GM04503 (cell line): Measurements from ENCODE around the gene FMNL2.
A peak's percentile ranks its signal among the peaks of the same experiment; 100 is the strongest.

Experiments used
- DNase-seq: peaks from one replicate; pipeline ENCODE4 v3.0.0-alpha.2; 2012; ENCODE audit warnings: low read depth

The FMNL2 gene

DNA sequence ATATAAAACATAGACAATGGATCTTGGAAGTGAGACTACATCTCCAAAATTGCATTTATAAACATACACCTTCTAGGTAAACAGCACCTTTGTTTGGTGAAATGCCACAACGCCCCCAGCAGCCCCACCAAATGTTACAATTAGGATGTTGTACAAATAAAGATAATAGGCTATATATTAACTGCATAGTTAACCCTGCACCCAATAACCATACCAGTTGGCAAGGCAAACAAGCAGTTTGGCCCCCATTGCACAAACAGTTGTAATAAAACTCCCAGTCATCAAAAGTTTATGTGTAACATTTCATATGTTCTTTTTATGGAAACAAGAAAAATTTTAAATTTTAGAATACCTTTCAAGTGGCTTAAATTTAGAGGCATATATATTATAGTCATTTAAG, 315.0 kb downstream of the FMNL2 start:
- no peak for DNase-seq

DNA sequence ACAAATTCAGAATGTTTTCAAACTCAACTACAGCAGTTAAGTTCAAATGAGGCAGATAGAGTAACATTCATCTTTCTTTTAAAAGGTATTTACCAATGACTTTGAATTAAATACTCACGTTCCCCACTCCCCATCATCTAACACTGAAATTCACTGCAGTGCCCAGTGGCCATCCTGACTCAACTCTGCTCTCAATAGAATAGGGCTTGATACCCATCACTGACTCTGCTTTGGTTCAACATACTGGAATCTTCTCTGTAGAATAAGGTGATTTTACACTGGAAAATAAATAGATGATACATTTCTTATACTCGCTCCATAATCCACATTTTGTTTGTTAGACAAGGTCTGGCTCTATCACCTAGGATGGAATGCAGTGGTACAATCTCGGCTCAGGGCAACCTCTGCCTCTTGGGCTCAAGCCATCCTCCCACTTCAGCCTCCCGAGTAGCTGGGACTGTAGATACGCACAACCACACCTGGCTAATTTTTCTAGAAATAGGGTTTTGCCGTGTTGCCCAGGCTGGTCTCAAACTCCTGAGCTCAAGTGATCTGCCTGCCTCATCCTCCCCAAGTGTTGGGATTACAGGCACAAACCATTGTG, 315.9 kb downstream of the FMNL2 start:
- DNase-seq = no peak

DNA sequence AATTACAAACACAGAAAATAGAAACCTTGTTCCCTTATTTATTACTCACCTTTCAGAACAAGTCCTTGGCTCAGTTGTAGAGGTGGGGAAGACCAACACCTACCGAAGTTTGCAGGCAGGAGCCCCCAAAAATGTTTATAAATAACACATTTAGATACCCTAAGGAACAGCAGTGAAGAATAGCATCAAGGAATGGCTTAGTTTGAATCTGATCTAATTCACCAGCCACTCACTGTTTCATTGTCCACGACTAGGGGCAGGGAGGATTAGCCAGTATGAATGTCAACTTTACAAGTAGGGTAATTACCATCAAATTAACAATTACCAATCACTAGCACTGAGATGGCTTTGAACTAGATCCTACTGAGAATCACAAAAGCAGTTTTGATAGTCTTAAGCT, 316.9 kb downstream of the FMNL2 start:
- no peak for DNase-seq

DNA sequence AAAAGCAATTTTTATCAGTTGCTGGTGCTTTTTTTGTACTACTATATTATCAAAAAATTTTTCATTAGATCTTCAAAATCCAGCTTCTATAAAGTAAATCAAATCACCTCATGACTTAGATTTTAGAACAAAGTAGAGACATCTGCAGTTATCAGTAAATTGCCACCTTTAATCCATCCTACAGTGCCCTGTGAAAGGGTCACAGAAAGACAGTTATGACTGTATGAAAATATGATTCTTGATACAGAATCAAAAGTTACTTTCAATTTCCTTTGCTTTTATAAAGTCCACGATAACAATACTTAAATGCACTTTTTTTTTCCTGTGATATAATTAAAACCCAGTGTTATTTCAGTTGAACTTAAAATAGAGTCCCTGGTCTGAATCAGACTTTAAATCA, 320.9 kb downstream of the FMNL2 start:
- DNase-seq = no peak

DNA sequence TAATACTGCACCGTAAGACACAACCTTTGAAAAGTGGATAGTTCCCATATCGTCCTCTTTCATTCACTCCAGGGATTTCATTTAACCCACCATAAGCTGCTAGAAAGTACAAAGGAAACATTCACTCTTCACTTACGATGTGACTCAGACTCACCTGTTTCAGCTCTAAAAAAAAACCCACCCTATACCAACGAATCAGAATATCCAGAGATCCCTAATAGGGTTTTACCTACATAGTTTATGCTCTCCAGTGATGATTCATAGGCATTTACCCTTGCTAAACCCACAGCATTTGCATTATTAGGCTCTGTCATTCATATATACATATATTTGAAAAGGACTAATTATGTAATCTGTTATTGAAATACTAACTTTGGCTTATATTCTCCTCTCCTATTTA, 322.1 kb downstream of the FMNL2 start:
- no peak for DNase-seq

DNA sequence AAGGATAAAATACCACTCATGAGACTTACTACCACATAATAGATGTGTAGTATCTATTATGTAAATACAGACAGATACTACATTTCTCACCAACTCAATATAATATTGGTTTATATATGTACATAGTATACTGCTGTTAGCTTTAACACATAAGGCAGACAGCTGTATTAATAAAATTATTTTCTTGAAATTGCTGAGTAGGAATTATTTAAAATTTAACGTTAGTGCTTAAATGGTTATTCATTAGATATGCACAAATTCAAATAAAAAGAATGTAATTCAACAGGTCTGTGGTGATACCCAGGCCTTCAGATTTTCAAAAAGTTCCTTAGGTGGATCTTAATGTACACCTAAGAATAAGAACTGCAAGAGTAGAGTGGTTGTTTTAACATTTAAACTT, 323.2 kb downstream of the FMNL2 start:
- DNase-seq = no peak

DNA sequence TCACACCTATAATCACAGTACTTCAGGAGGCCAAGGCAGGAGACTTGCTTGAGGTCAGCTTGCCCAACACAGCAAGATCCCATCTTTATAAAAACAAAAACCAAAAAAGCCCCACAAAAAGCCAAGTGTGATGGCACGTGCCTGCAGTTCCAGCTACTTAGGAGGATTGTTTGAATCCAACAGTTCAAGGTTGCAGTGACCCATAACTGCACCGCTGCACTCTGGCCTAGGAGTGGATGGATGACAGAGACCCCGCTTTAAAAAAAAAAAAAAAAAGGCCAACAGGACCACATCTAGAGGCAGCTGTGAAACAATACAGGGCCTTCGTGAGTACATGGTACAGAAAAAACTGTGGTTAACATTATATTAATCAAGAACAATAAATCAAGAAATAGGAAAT, 326.1 kb downstream of the FMNL2 start:
- no peak for DNase-seq

DNA sequence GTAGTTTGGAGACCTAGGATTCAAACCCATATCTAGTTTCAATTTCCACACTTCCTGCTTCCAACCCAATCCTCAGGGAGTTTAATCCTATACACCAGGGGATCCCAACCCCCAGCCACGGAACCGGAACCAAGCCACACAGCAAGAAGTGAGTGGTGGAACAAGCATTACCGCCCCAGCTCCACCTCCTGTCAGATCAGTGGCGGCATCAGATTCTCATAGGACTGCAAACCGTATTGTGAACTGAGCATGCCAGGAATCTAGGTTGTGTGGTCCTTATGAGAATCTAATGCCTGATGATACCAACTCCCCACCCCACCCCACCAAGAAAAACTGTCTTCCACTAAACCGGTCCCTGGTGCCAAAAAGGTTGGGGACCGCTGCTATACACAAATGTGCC, 329.8 kb downstream of the FMNL2 start:
- DNase-seq = no peak

DNA sequence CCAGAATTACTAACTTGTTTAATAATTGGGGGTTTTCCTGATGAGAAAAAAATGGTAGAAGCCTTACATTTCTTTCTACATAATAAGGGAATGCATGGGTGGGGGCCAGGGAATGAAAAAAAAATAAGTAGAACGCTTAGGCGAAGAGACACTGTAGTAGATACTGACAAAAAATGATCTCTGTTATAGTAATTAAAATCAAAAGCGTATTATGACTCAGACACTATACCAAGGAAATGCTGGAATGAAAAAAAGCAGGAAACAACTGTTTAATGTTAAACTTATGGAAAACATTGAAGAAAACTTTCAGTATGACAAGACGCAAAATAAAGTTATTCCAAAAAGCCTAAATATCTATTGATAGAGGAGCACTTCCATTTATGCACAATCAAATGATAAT, 339.4 kb downstream of the FMNL2 start:
- DNase-seq = no peak

DNA sequence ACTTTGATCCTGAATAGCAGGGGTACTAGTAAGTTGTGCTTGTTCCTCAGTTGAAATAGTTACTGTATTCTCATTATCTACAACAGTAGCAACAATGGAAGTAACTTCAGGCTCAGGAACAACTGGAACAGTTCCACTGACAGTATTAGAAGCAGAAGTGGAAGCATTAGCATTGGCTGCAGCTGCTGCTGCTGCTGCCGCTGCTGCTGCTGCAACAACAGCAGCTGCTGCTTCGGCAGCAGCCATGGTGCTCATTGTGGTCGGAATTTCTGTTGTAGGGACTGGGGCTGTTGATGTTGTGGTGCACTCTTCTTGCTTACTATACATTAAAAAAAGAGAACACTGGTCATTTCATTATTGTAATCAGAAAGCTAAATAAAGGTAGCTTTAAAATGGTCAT, 341.5 kb downstream of the FMNL2 start:
- DNase-seq = no peak

DNA sequence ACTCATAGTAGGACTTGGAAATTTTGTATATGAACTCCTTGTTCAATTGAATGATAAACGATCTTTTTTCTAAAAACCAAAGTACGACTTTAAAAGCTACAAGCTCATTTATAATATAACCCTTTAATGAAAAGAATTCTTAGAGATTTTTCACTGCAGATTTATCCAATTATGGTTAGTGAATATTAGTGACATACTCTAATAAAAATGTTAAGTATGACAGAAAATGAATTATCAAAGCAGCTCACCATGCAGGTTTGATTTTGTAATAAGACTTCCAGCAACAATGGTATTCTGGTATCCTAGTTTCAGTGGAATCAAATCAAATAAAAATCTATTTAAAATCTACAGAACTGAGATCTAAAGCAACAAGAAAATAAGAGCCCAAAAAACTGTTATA, 343.8 kb downstream of the FMNL2 start:
- no peak for DNase-seq

DNA sequence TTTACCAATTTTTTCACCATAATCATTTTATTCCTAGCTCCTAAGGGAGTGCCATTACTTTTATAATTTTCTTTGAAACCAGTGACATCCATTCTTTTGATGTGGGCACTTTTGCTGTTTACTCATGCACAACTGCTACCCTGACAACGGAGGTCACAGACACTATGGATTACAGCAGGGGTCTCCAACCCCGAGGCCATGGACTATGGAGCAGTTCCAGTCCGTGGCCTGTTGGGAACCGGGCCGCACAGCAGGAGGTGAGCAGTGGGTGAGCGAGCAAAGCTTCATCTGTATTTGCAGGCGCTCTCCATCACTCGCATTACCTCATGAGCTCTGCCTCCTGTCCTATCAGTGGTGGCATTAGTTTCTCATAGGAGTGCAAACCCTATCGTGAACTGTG, 347.7 kb downstream of the FMNL2 start:
- DNase-seq = no peak

DNA sequence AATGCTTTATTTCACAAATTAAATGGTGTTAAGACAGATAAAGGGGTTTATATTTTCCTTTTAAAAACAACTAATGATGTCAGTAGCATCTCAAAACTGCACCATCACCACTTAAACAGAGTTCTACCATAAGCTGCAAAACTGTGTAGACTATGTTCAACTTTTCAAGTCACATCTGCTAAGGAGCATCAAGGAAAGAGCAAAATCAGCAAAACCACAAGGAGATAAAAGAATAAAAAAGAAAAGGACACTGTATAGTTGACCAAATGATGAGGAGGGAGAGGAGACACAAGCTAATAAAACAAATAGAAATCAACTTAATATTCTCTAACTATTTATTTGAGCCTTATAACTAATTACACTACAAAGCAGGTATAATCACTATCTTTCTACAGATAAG, 348.4 kb downstream of the FMNL2 start:
- DNase-seq = no peak

DNA sequence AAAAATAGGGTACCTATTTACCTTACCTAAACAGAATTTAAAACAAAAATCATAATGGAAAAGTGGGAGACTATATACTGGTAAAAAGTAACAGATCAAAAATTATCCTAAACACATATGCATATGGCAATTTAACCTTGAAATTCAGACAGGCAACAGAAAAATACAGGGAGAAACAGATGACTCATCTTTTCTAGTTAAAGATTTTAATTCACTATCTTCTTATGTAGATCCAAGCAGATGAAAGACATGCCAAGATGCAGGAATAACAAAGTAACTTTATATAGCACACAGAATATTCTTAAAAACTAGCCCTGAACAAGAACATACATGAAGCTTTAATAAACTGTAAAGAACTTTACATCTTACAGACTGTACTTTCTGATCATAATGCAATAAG, 351.3 kb downstream of the FMNL2 start:
- DNase-seq = no peak

DNA sequence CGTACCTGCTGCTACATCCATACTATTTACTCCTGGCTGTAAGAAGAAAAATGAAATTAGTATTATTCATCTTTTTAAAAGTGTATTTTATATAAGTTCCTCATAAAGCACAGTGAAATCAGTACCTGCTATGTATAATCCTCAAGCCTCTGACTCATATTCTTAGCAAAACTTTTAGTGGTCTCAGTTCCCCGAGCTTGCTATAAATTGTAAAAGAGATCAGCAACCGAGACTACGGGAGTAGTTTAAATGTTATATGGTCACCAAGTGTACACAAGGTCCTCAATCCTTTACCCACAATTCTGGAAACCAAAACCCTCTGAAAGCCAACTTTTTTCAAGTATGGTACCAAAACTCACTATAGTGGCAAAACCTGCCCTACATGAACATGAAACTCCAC, 358.1 kb downstream of the FMNL2 start:
- DNase-seq = no peak

DNA sequence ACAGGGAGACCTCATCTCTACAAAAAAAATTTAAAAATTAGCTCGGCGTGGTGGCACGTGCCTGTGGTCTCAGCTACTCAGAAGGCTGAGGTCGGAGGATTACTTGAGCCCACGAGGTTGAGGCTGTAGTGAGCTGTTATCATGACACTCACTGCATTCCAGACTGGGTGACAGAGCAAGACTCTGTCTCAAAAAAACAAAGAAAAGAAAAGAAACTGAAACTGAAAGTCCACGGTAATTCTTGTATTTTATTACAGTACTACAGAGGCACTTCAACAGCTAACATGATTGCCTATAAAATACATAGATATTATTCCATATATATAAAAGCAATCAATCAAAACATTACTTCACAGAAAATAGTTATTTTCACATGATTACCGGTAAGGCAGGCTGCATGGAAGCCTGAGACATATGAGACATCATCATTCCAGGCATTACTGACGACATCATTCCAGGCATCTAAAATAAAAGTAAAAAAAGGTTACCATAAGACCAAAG, 359.2 kb downstream of the FMNL2 start:
- peak; percentile 17 for DNase-seq

DNA sequence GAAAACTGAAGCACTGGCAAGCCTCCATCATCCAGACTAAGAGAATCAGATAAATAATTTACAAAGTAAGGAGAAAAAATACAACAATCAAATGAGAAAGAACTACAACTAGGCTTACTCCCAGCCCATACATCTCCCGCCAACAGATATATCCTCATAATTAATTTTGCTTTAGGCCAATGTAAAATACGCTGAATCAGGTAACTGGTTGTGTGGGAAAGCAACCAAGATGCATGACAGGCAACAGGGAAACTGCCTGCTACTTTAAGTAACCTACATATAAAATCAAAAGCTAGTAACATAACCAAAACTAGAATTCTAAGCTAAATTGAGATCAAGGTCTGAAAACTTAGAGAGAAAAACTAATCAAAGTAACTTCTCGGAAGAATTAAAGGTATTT, 360.8 kb downstream of the FMNL2 start:
- DNase-seq = no peak

DNA sequence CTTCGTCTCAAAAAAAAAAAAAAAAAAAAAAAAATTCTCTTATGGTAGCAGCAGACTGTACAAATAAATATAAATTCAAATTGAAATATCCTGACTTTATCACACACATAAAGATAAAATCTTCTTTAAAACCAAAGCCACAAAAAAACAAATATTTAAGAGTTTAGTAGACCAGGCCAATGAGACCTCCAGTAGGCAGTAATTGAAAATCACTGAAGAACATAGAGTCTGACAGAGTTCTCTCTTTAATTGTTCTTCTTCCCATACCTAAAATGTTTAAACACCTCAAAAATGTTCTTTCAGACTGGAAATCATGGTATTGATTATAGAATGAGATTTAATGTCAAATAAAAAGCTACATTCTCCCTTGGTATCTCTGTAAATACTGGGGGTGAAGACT, 361.5 kb downstream of the FMNL2 start:
- DNase-seq = peak; percentile 9
